Esophagus muscularis mucosa (tissue), 4 donors: ENCODE data around the gene IPO13. TPM values are rescaled to one million over a fixed set of nuclear protein-coding genes. Genes with fewer than 3 reads are reported as not detected.

Experiments
- DNase-seq: peaks from one replicate; pipeline ENCODE4 v3.0.0-alpha.2; 2017; ENCODE audit errors: extremely low spot score
- H3K27ac ChIP-seq, 4 donors: fragments of 200-600 bp; sonication (generic); replicated peaks in 1 of 4; 1 replicate in 3 of 4; 2 replicates in 1 of 4; pipeline ENCODE4 v1.5.1; 2016 to 2019; ENCODE audit warnings: mild to moderate bottlenecking in 1 of 4
- H3K27me3 ChIP-seq, 4 donors: fragments of 200-600 bp; sonication (generic); one replicate each; pipeline versions ENCODE4 v1.5.1 to v1.6.0; 2016 to 2019
- H3K36me3 ChIP-seq, 4 donors: fragments of 200-600 bp; sonication (generic); one replicate each; pipeline ENCODE4 v1.5.1; 2016 to 2019
- H3K4me1 ChIP-seq, 4 donors: fragments of 200-600 bp; sonication (generic); one replicate each; pipeline ENCODE4 v1.5.1; 2016 to 2019
- H3K4me3 ChIP-seq, 4 donors: fragments of 200-600 bp; sonication (generic); 1 replicate in 2 of 4; 2 replicates in 2 of 4; pipeline ENCODE4 v1.5.1; 2016 to 2019; ENCODE audit warnings: mild to moderate bottlenecking in 4 of 4, moderate library complexity in 1 of 4
- H3K9me3 ChIP-seq, 4 donors: fragments of 200-600 bp; sonication (generic); 1 replicate in 3 of 4; 2 replicates in 1 of 4; pipeline ENCODE4 v1.5.1; 2016 to 2019
- CTCF ChIP-seq, 3 experiments: fragments of 200-600 bp in 2 of 3; fragments of 450-650 bp in 1 of 3; sonication (generic) in 2 of 3; IDR thresholded peaks; one replicate each; pipeline ENCODE4 v1.5.1; 2017 to 2019; ENCODE audit warnings: antibody characterized with exemption in 3 of 3, mild to moderate bottlenecking in 2 of 3, moderate library complexity in 1 of 3
- EP300 ChIP-seq: sonication (generic); formaldehyde crosslinking; IDR thresholded peaks from one replicate; pipeline ENCODE4 v1.6.1; 2017; ENCODE audit warnings: antibody characterized with exemption
- POLR2A ChIP-seq: fragments of 450-650 bp; IDR thresholded peaks from one replicate; pipeline ENCODE4 v1.6.1; 2017; ENCODE audit warnings: antibody characterized with exemption, moderate library complexity, mild to moderate bottlenecking, low read depth
- POLR2AphosphoS5 ChIP-seq, 2 donors: sonication (generic); formaldehyde crosslinking; IDR thresholded peaks; one replicate each; pipeline ENCODE4 v1.6.1; 2017; ENCODE audit warnings: antibody characterized with exemption in 2 of 2
- WGBS: methylation state at CpG from one replicate; pipeline ENCODE4 v1.1.5; 2018; 5-methylcytosine and 5-hydroxymethylcytosine counted together
- intact Hi-C: fragments of 100-400 bp; cut with DNase I; formaldehyde crosslinking; loops from one replicate; pipeline ENCODE4 v1.15.1; 2023
- total RNA-seq, 4 donors: library from RNA; depleted of rRNA; stranded (reverse); fragments of >200 nt; gene quantifications; one replicate each; pipeline versions ENCODE4 v1.1.0 to v1.2.1, GENCODE V29; 2016

IPO13 gene
- total RNA-seq, 4 donors from 2014 or later = 24.5 to 39.9 (median 29.1) TPM

GRCh38 chr1:43985984-43986595, 39.3 kb downstream of the IPO13 start:
- Histone ChIP-seq H3K4me3 (no peak overlapping the region), H3K9me3 (no peaks in the 10 kb centered on the region), H3K4me1 (peaks cover 7 to 16% (median 9%) of the 10 kb centered on the region in 4 donors), H3K27ac (no peak overlapping the region), H3K36me3 (peaks cover 0 to 38% (median 21%) of the 10 kb centered on the region in 4 donors), H3K27me3 (no peaks in the 10 kb centered on the region)
- TF ChIP-seq CTCF (IDR thresholded peaks at IDR 0.05) (no peak), EP300 (no peak), POLR2A (no peak), POLR2AphosphoS5 (IDR thresholded peaks at IDR 0.05) (no peak)
- no peak for DNase-seq
- intact Hi-C loops = no loop called here
- 88% methylated on average over 4 of the region's 4 CpGs for WGBS

GRCh38 chr1:43986712-43987111, 40.0 kb downstream of the IPO13 start:
- DNase-seq = no peak
- Histone ChIP-seq H3K27ac (no peak overlapping the region), H3K27me3 (no peaks in the 10 kb centered on the region), H3K4me3 (no peak overlapping the region), H3K9me3 (no peaks in the 10 kb centered on the region), H3K36me3 (peaks cover 0 to 31% (median 21%) of the 10 kb centered on the region in 4 donors), H3K4me1 (peaks cover 10 to 19% (median 12%) of the 10 kb centered on the region in 4 donors)
- TF ChIP-seq POLR2A (no peak), EP300 (no peak), POLR2AphosphoS5 (IDR thresholded peaks at IDR 0.05) (no peak), CTCF (IDR thresholded peaks at IDR 0.05) (no peak)
- WGBS = 79% methylated on average over 6 of the region's 6 CpGs
- intact Hi-C loops = no loop called here

GRCh38 chr1:43987159-43987902, 40.6 kb downstream of the IPO13 start:
- H3K27ac ChIP-seq = no peak overlapping the region
- H3K36me3 ChIP-seq = peaks cover 0 to 27% (median 19%) of the 10 kb centered on the region in 4 donors
- no peak overlapping the region for H3K4me3 ChIP-seq
- intact Hi-C loops = no loop called here
- no peaks in the 10 kb centered on the region for H3K27me3 ChIP-seq
- whole genome bisulfite sequencing = 75% methylated on average over 6 of the region's 6 CpGs
- no peak for TF ChIP-seq CTCF (IDR thresholded peaks at IDR 0.05)
- no peak for TF ChIP-seq EP300
- TF ChIP-seq POLR2AphosphoS5 (IDR thresholded peaks at IDR 0.05) = no peak
- H3K4me1 ChIP-seq = peaks cover 16 to 19% (median 18%) of the 10 kb centered on the region in 4 donors
- DNase-seq = no peak
- H3K9me3 ChIP-seq = no peaks in the 10 kb centered on the region

- intact Hi-C loops = loop anchor here (5.0 kb wide), 1 partner anchor 42 kb away; the partner anchor contains the start of gene SLC6A9
- DNase-seq = no peak
- peak overlapping the region; percentile 57 to 90 (median 64) for H3K4me3 ChIP-seq
- no peaks in the 10 kb centered on the region for H3K27me3 ChIP-seq
- H3K4me1 ChIP-seq = peaks cover 16 to 22% (median 19%) of the 10 kb centered on the region in 4 donors
- peak overlapping the region; percentile 75 to 84 (median 80) for H3K27ac ChIP-seq
- 67% methylated on average over 12 of the region's 19 CpGs for WGBS
- peaks cover 0 to 12% (median 5%) of the 10 kb centered on the region in 4 donors for H3K36me3 ChIP-seq
- TF ChIP-seq POLR2AphosphoS5 (IDR thresholded peaks at IDR 0.05) = no peak
- TF ChIP-seq POLR2A = no peak
- TF ChIP-seq CTCF (IDR thresholded peaks at IDR 0.05) = no peak
- no peak for TF ChIP-seq EP300
- H3K9me3 ChIP-seq = no peaks in the 10 kb centered on the region
Measured at GRCh38 chr1:43990271-43991199, 43.8 kb downstream of the IPO13 start.
